GM12892 (cell line): Measurements from ENCODE around the gene CCDC158.

Experiments
- POLR2A ChIP-seq: IDR thresholded peaks from 2 replicates; pipeline ENCODE4 v1.6.1; 2011; ENCODE audit warnings: low read depth, low read length, control low read depth
- TAF1 ChIP-seq: IDR thresholded peaks from 2 replicates; pipeline ENCODE4 v1.6.1; 2011; ENCODE audit warnings: low read depth, mild to moderate bottlenecking, control low read depth, low read length, borderline replicate concordance

DNA sequence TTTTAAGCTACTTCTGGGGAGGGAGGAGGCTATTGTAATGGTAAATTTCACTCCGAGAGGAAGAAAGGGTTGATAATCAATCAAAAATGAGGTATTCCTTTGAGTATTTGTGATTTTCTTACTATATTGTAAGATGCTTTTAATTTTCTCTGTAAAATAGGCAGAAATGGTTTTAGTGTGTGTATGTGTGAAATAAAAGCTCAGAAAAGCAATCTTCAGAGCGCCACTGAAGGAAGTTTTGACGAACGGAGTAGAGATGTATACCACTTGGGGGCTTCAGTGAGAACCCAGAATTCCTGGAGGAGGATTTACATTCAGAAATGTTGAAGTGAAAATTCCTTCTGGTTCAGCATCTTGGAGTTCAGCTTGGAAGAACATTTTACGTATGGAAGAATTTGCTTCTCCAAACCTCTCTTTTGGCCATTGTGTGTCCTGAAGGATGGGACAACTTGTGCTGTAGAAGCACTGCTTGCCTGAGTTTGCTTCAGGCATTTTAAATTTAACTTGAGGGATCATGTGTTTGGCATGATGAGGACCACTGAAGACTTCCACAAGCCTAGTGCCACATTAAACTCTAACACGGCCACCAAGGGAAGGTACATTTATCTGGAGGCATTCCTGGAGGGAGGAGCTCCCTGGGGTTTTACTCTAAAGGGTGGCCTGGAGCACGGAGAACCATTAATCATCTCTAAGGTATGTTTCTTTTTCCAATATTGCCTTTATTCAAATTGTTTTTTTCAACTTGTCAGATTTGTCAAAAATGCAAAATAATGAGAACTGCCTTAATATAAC, 14.8 kb upstream of the CCDC158 start:
- TF ChIP-seq POLR2A (no peak), TAF1 (no peak)
